NT2/D1 (cell line): Measurements from ENCODE around the gene NLRC5.

Experiments
- DNase-seq: peaks from one replicate; pipeline ENCODE4 v3.0.0-alpha.2; 2011; ENCODE audit warnings: low read depth, low spot score
- H3K27me3 ChIP-seq: 2 replicates; pipeline ENCODE4 v1.6.0; 2011; ENCODE audit warnings: mild to moderate bottlenecking; ENCODE audit not compliant: insufficient read length, insufficient read depth
- H3K36me3 ChIP-seq: 2 replicates; pipeline ENCODE4 v1.6.1; 2011; ENCODE audit warnings: mild to moderate bottlenecking, low read length, mixed read lengths; ENCODE audit not compliant: insufficient read depth, insufficient read length
- H3K4me1 ChIP-seq: 2 replicates; pipeline ENCODE4 v1.5.1; 2011; ENCODE audit not compliant: insufficient read depth, insufficient read length
- H3K4me3 ChIP-seq: 2 replicates; pipeline ENCODE4 v1.5.1; 2011; ENCODE audit warnings: low read depth; ENCODE audit not compliant: insufficient read length
- H3K9ac ChIP-seq: 2 replicates; pipeline ENCODE4 v1.6.0; 2011; ENCODE audit warnings: low read depth; ENCODE audit not compliant: insufficient read length
- H3K9me3 ChIP-seq: 2 replicates; pipeline ENCODE4 v1.5.1; 2011; ENCODE audit warnings: mild to moderate bottlenecking, low read length; ENCODE audit not compliant: insufficient read depth
- SUZ12 ChIP-seq: IDR thresholded peaks from 2 replicates; pipeline ENCODE4 v1.6.1; 2011; ENCODE audit not compliant: insufficient read length, insufficient read depth; ENCODE audit errors: extremely low read depth
- YY1 ChIP-seq: IDR thresholded peaks from 2 replicates; pipeline ENCODE4 v1.6.1; 2011; ENCODE audit not compliant: insufficient read length, insufficient read depth
- ZNF274 ChIP-seq: IDR thresholded peaks from 2 replicates; pipeline ENCODE4 v1.6.1; 2011; ENCODE audit warnings: mild to moderate bottlenecking, low read depth, low read length

Gene NLRC5

GRCh38 chr16:57007050-57007449 lies 17.7 kb downstream of the NLRC5 start:
- no peaks in the 10 kb centered on the region for H3K36me3 ChIP-seq
- no peak for DNase-seq
- no peak overlapping the region for H3K4me3 ChIP-seq
- no peak for TF ChIP-seq ZNF274
- no peak for TF ChIP-seq SUZ12
- TF ChIP-seq YY1 = no peak
- H3K9ac ChIP-seq = no peak overlapping the region
- H3K4me1 ChIP-seq = no peaks in the 10 kb centered on the region
- no peaks in the 10 kb centered on the region for H3K27me3 ChIP-seq
- no peaks in the 10 kb centered on the region for H3K9me3 ChIP-seq

GRCh38 chr16:57007530-57007929 lies 18.2 kb downstream of the NLRC5 start:
- TF ChIP-seq SUZ12 (no peak), ZNF274 (0 out of 2 replicates have a peak, but pooled peaks have one; percentile 22), YY1 (no peak)
- Histone ChIP-seq H3K4me3 (no peak overlapping the region), H3K9me3 (no peaks in the 10 kb centered on the region), H3K4me1 (peaks cover 1% of the 10 kb centered on the region), H3K36me3 (no peaks in the 10 kb centered on the region), H3K9ac (no peak overlapping the region), H3K27me3 (no peaks in the 10 kb centered on the region)
- DNase-seq = no peak

GRCh38 chr16:57008440-57008839 lies 19.1 kb downstream of the NLRC5 start:
- H3K9me3 ChIP-seq = no peaks in the 10 kb centered on the region
- no peak for TF ChIP-seq ZNF274
- no peak overlapping the region for H3K9ac ChIP-seq
- H3K27me3 ChIP-seq = no peaks in the 10 kb centered on the region
- H3K4me1 ChIP-seq = peaks cover 1% of the 10 kb centered on the region
- H3K36me3 ChIP-seq = no peaks in the 10 kb centered on the region
- no peak for DNase-seq
- H3K4me3 ChIP-seq = no peak overlapping the region

GRCh38 chr16:57009643-57010170 lies 20.4 kb downstream of the NLRC5 start:
- TF ChIP-seq SUZ12 = no peak
- no peak for TF ChIP-seq YY1
- no peak for TF ChIP-seq ZNF274
- Histone ChIP-seq H3K9ac (no peak overlapping the region), H3K36me3 (no peaks in the 10 kb centered on the region), H3K9me3 (no peaks in the 10 kb centered on the region), H3K4me1 (peaks cover 1% of the 10 kb centered on the region), H3K4me3 (no peak overlapping the region), H3K27me3 (no peaks in the 10 kb centered on the region)
- DNase-seq = no peak

- H3K36me3 ChIP-seq = no peaks in the 10 kb centered on the region
- peaks cover 1% of the 10 kb centered on the region for H3K4me1 ChIP-seq
- TF ChIP-seq ZNF274 = no peak
- no peak for TF ChIP-seq YY1
- no peak for TF ChIP-seq SUZ12
- no peaks in the 10 kb centered on the region for H3K9me3 ChIP-seq
- no peak overlapping the region for H3K9ac ChIP-seq
- no peak for DNase-seq
- H3K27me3 ChIP-seq = no peaks in the 10 kb centered on the region
- no peak overlapping the region for H3K4me3 ChIP-seq
These were observed 23.0 kb downstream of the NLRC5 start for GRCh38 chr16:57012353-57012752.

GRCh38 chr16:57013229-57013628 lies 23.9 kb downstream of the NLRC5 start:
- no peak for DNase-seq

GRCh38 chr16:57013902-57014301 lies 24.5 kb downstream of the NLRC5 start:
- Histone ChIP-seq H3K4me3 (no peak overlapping the region), H3K9ac (no peak overlapping the region), H3K27me3 (no peaks in the 10 kb centered on the region), H3K4me1 (peaks cover 1% of the 10 kb centered on the region), H3K9me3 (no peaks in the 10 kb centered on the region), H3K36me3 (no peaks in the 10 kb centered on the region)
- no peak for DNase-seq
- TF ChIP-seq SUZ12 (no peak), YY1 (no peak), ZNF274 (no peak)

More at GRCh38 chr16:57013229-57013628, 23.9 kb downstream of the NLRC5 start:
- Histone ChIP-seq H3K36me3 (no peaks in the 10 kb centered on the region), H3K9me3 (no peaks in the 10 kb centered on the region), H3K4me1 (peaks cover 1% of the 10 kb centered on the region), H3K9ac (no peak overlapping the region), H3K4me3 (no peak overlapping the region), H3K27me3 (no peaks in the 10 kb centered on the region)
- TF ChIP-seq ZNF274 = no peak
- no peak for TF ChIP-seq SUZ12
- TF ChIP-seq YY1 = no peak

GRCh38 chr16:57016301-57016700 lies 26.9 kb downstream of the NLRC5 start:
- Histone ChIP-seq H3K4me1 (peaks cover 1% of the 10 kb centered on the region), H3K27me3 (no peaks in the 10 kb centered on the region), H3K4me3 (no peak overlapping the region), H3K9me3 (no peaks in the 10 kb centered on the region), H3K36me3 (no peaks in the 10 kb centered on the region), H3K9ac (no peak overlapping the region)
- TF ChIP-seq YY1 (no peak), SUZ12 (no peak), ZNF274 (no peak)
- DNase-seq = no peak
